ENCODE data around the gene SLC25A33. TPM values are rescaled to one million over a fixed set of nuclear protein-coding genes. Genes with fewer than 3 reads are reported as not detected.

SLC25A33 gene
- total RNA-seq, 2 donors from 2014 or later, result 9.6 to 13.6 TPM

DNA sequence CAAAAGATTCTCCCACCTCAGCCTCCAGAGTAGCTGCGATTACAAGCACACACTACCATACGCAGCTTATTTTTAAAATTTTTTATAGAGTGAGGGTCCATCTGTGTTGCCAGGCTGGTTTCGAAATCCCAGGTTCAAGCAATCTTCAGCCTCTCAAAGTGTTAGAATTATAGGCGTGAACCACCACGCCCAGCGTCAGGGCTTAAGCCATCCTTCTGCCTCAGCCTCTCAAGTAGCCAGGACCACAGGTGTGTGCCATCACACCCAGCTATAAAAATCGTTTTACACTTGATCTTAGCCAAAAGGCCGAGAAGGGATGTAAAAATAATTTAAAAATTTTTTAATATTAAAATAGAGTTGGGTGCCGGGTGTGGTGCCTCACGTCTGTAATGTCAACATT lies 4.3 kb upstream of the SLC25A33 start:
- H3K4me3 ChIP-seq (ENCODE audit: low read length), result no peak overlapping the region
- H3K27ac Mint-ChIP-seq, result no peak overlapping the region
- H3K27ac ChIP-seq (ENCODE audit: low read depth, low read length), result no peak overlapping the region
- TF ChIP-seq CTCF (conservative IDR thresholded peaks at IDR 0.05), result no peak
- H3K36me3 ChIP-seq (ENCODE audit: control insufficient read depth, insufficient read depth, low read length), result no peaks in the 10 kb centered on the region
- H3K9me3 Mint-ChIP-seq, result no peaks in the 10 kb centered on the region
- DNase-seq, result no peak
- H3K4me1 ChIP-seq (ENCODE audit: control insufficient read depth, insufficient read depth, low read length), result peaks cover 5% of the 10 kb centered on the region
- WGBS, 2 experiments (ENCODE audit: insufficient coverage in 1 of 2, insufficient read length in 1 of 2), result 89 to 100% methylated on average over 3 to 10 of the region's 10 CpGs
- H3K27me3 ChIP-seq (ENCODE audit: control insufficient read depth, insufficient read depth, low read length, poor library complexity, severe bottlenecking), result no peaks in the 10 kb centered on the region
- no peaks in the 10 kb centered on the region for H3K36me3 Mint-ChIP-seq (ENCODE audit: low read depth)
- no peak overlapping the region for H3K9ac ChIP-seq (ENCODE audit: extremely low read depth, low read length, poor library complexity, severe bottlenecking)
- H3K4me3 Mint-ChIP-seq, result no peak overlapping the region
- no peaks in the 10 kb centered on the region for H3K9me3 ChIP-seq (ENCODE audit: control insufficient read depth, low read length)
- H3K27me3 Mint-ChIP-seq (ENCODE audit: insufficient read depth), result no peaks in the 10 kb centered on the region
- H3K4me1 Mint-ChIP-seq, result peaks cover 9% of the 10 kb centered on the region

DNA sequence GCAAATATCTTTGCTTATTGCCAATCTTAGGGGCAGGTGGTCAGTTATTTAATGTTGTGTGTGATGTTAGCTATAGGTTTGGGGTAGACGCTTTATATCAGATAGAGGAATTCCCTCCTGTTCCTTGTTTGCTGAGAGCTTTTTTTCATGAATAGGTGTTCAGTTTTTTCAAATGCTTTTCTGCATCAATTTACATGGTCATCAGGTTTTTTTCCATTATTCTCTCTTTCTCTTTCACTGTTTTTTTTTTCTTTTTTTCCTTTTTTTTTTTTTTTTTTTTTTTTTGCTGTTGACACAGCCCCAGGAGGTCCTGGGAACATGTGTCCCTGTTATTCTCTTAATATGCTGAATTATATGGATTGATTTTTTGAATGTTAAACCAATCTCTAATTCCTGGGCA lies 3.0 kb upstream of the SLC25A33 start:
- no peak for DNase-seq
- no peak overlapping the region for H3K9ac ChIP-seq (ENCODE audit: extremely low read depth, low read length, poor library complexity, severe bottlenecking)
- 100% methylated on average over 1 of the region's 1 CpG; no CpG with 5 or more reads in 1 of the 2 experiments for WGBS, 2 experiments (ENCODE audit: insufficient coverage in 1 of 2, insufficient read length in 1 of 2)
- H3K4me1 ChIP-seq (ENCODE audit: control insufficient read depth, insufficient read depth, low read length), result peaks cover 5% of the 10 kb centered on the region
- H3K9me3 ChIP-seq (ENCODE audit: control insufficient read depth, low read length), result no peaks in the 10 kb centered on the region
- no peaks in the 10 kb centered on the region for H3K9me3 Mint-ChIP-seq
- peaks cover 1% of the 10 kb centered on the region for H3K36me3 Mint-ChIP-seq (ENCODE audit: low read depth)
- peaks cover 16% of the 10 kb centered on the region for H3K4me1 Mint-ChIP-seq
- H3K4me3 ChIP-seq (ENCODE audit: low read length), result no peak overlapping the region
- no peak overlapping the region for H3K4me3 Mint-ChIP-seq
- no peak overlapping the region for H3K27ac ChIP-seq (ENCODE audit: low read depth, low read length)
- no peaks in the 10 kb centered on the region for H3K27me3 ChIP-seq (ENCODE audit: control insufficient read depth, insufficient read depth, low read length, poor library complexity, severe bottlenecking)
- no peak for TF ChIP-seq CTCF (conservative IDR thresholded peaks at IDR 0.05)
- H3K36me3 ChIP-seq (ENCODE audit: control insufficient read depth, insufficient read depth, low read length), result no peaks in the 10 kb centered on the region
- H3K27me3 Mint-ChIP-seq (ENCODE audit: insufficient read depth), result no peaks in the 10 kb centered on the region
- no peak overlapping the region for H3K27ac Mint-ChIP-seq

DNA sequence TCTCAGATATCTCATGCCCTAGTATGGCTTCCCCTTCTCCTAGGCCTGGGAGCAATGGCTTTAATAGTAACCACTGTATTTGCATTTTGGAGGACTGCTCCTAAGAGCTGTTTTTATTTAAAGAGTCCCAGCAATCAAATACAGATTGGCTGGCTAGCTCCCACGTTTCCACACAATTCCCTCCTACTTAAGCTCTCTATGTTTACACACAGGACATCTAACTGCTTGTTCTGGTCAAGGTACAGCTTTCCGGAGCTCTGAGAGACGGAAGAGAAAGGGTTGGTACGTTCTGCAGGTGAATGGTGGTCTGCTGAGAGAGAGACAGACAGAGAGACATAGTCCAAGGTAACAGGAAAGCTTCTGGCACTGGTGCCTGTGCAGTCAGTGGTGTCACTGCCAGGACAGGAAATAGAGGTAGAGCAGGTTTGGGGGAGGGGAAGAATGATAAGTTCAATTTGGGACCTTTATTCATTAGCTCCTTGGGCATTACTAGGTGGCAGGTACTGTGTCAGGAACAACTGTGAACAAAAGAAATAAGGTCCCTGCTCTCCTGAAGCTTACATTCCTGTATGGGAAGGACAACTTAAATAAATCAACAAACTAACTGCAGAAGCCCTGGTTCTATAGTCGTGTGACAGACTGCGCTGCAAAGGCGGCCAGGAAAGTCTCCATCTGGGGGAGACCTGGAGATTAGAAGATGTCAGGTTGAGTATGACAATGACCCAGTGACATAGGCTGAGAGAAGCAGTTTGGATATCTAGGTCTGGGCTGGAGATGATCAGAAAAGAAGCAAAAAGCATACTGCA lies 1.2 kb upstream of the SLC25A33 start:
- Mint-ChIP-seq H3K4me1 (peaks cover 16% of the 10 kb centered on the region), H3K9me3 (no peaks in the 10 kb centered on the region), H3K36me3 (ENCODE audit: low read depth) (peaks cover 12% of the 10 kb centered on the region), H3K4me3 (peak overlapping the region; percentile 0), H3K27me3 (ENCODE audit: insufficient read depth) (no peaks in the 10 kb centered on the region), H3K27ac (peak overlapping the region; percentile 18)
- peaks cover 6% of the 10 kb centered on the region for H3K36me3 ChIP-seq (ENCODE audit: control insufficient read depth, insufficient read depth, low read length)
- 86 to 88% methylated on average over 5 to 7 of the region's 7 CpGs for WGBS, 2 experiments (ENCODE audit: insufficient coverage in 1 of 2, insufficient read length in 1 of 2)
- no peak for TF ChIP-seq CTCF (conservative IDR thresholded peaks at IDR 0.05)
- DNase-seq, result peak; percentile 50
- no peaks in the 10 kb centered on the region for H3K27me3 ChIP-seq (ENCODE audit: control insufficient read depth, insufficient read depth, low read length, poor library complexity, severe bottlenecking)
- H3K4me3 ChIP-seq (ENCODE audit: low read length), result no peak overlapping the region
- H3K27ac ChIP-seq (ENCODE audit: low read depth, low read length), result no peak overlapping the region
- H3K4me1 ChIP-seq (ENCODE audit: control insufficient read depth, insufficient read depth, low read length), result peaks cover 5% of the 10 kb centered on the region
- no peak overlapping the region for H3K9ac ChIP-seq (ENCODE audit: extremely low read depth, low read length, poor library complexity, severe bottlenecking)
- H3K9me3 ChIP-seq (ENCODE audit: control insufficient read depth, low read length), result no peaks in the 10 kb centered on the region
